Fibroblast of mammary gland (primary cell): ENCODE measurements around the gene UNC5B.

Experiments
- DNase-seq: peaks from one replicate; pipeline ENCODE4 v3.0.0-alpha.2; 2010; ENCODE audit warnings: low read depth
- H3K4me3 ChIP-seq: 2 replicates; pipeline ENCODE4 v1.5.1; 2011; ENCODE audit warnings: low read depth, mild to moderate bottlenecking, low read length, moderate library complexity; ENCODE audit not compliant: control insufficient read depth
- TF ChIP-seq, protein P1 (sequence below): conservative IDR thresholded peaks from 2 replicates; pipeline ENCODE4 v1.5.1; 2011; ENCODE audit warnings: low read depth, low read length, inconsistent platforms; ENCODE audit not compliant: control insufficient read depth, insufficient read depth

Gene UNC5B

GRCh38 chr10:71302451-71302850 lies 90.1 kb downstream of the UNC5B start:
- DNase-seq = no peak
- TF ChIP-seq, protein P1, sequence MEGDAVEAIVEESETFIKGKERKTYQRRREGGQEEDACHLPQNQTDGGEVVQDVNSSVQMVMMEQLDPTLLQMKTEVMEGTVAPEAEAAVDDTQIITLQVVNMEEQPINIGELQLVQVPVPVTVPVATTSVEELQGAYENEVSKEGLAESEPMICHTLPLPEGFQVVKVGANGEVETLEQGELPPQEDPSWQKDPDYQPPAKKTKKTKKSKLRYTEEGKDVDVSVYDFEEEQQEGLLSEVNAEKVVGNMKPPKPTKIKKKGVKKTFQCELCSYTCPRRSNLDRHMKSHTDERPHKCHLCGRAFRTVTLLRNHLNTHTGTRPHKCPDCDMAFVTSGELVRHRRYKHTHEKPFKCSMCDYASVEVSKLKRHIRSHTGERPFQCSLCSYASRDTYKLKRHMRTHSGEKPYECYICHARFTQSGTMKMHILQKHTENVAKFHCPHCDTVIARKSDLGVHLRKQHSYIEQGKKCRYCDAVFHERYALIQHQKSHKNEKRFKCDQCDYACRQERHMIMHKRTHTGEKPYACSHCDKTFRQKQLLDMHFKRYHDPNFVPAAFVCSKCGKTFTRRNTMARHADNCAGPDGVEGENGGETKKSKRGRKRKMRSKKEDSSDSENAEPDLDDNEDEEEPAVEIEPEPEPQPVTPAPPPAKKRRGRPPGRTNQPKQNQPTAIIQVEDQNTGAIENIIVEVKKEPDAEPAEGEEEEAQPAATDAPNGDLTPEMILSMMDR = no peak
- no peak overlapping the region for H3K4me3 ChIP-seq

GRCh38 chr10:71302874-71303568 lies 90.7 kb downstream of the UNC5B start:
- no peak overlapping the region for H3K4me3 ChIP-seq
- DNase-seq = peak; percentile 67
- TF ChIP-seq, protein P1 = peak; percentile 63

DNA sequence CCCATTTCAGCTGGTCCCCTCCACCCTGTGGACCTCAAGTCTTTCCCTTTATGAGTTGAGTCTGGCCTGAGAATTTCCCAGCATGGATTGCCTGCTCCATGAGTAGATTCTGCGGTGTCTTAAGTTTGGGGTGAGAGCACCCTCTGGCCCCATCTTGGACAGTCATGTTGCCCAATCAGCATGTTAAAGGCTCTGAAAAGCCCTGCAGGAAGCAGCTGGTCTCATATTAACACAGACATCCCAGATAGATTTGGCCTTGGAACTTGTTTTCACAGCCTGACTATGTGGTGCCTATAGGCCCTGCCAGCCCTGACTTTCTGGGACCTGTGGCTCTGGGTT lies 91.2 kb downstream of the UNC5B start:
- no peak for DNase-seq
- TF ChIP-seq, protein P1 = no peak
- no peak overlapping the region for H3K4me3 ChIP-seq

- no peak for DNase-seq
- TF ChIP-seq, protein P1 = no peak
- H3K4me3 ChIP-seq = no peak overlapping the region
These were observed 92.5 kb downstream of the UNC5B start for GRCh38 chr10:71304914-71305313.

GRCh38 chr10:71306979-71307378 lies 94.6 kb downstream of the UNC5B start:
- no peak overlapping the region for H3K4me3 ChIP-seq
- TF ChIP-seq, protein P1 = no peak
- DNase-seq = no peak

- no peak overlapping the region for H3K4me3 ChIP-seq
- no peak for DNase-seq
- TF ChIP-seq, protein P1 = no peak
These were observed 95.2 kb downstream of the UNC5B start for GRCh38 chr10:71307469-71308085.

DNA sequence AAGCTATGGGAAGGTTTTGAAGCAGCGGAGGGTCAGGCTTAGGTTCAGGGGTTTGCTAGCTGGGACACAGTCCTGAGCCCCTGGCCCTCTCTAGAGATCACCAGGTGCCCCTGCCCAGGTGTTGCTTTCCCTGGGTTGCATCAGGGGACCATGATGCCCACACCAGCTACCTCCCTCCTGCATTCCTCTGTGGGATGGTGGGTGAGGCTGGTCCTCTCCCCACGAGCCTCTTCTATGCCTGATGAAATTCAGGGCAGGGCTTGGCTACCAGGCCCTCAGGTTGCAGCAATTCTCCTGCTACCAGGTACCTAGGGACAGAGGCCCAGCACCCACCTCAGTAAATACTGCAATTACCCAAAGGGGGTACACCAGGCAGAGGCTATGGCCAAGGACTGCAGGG lies 95.9 kb downstream of the UNC5B start:
- no peak overlapping the region for H3K4me3 ChIP-seq
- TF ChIP-seq, protein P1 = no peak
- DNase-seq = no peak
